Activated CD4-positive, alpha-beta T cell treated with anti-CD3 and anti-CD28 coated beads, Interleukin-2, amount 10 ng/mL, durations not matched to agents 24 days and 14 days (primary cell): ENCODE measurements around the gene SLC15A4. TPM values are rescaled to one million over a fixed set of nuclear protein-coding genes. Genes with fewer than 3 reads are reported as not detected.

Source experiments
- DNase-seq: peaks from one replicate; pipeline ENCODE4 v3.0.0; 2022
- H3K27ac Mint-ChIP-seq: one replicate; pipeline ENCODE4 v1.8.0; 2022; ENCODE audit warnings: mild to moderate bottlenecking, mixed read lengths
- H3K27me3 Mint-ChIP-seq: one replicate; pipeline ENCODE4 v1.8.0; 2022; ENCODE audit warnings: mixed read lengths
- H3K36me3 Mint-ChIP-seq: one replicate; pipeline ENCODE4 v1.8.0; 2022; ENCODE audit warnings: low read depth, mild to moderate bottlenecking, mixed read lengths
- H3K4me1 Mint-ChIP-seq: one replicate; pipeline ENCODE4 v1.8.0; 2021; ENCODE audit warnings: mixed read lengths
- H3K4me3 Mint-ChIP-seq: one replicate; pipeline ENCODE4 v1.8.0; 2022; ENCODE audit warnings: mild to moderate bottlenecking, moderate library complexity, mixed read lengths
- H3K9me3 Mint-ChIP-seq: one replicate; pipeline ENCODE4 v1.8.0; 2021; ENCODE audit warnings: mixed read lengths
- intact Hi-C: fragments of 100-400 bp; cut with micrococcal nuclease; formaldehyde crosslinking; loops from one replicate; pipeline ENCODE4 v1.15.1; 2023
- total RNA-seq: library from RNA; stranded (reverse); gene quantifications from 2 replicates; pipeline ENCODE4 v1.2.3, GENCODE V29; 2022

Gene SLC15A4
- total RNA-seq, 1 donor from 2014 or later = 36.8 TPM

DNA sequence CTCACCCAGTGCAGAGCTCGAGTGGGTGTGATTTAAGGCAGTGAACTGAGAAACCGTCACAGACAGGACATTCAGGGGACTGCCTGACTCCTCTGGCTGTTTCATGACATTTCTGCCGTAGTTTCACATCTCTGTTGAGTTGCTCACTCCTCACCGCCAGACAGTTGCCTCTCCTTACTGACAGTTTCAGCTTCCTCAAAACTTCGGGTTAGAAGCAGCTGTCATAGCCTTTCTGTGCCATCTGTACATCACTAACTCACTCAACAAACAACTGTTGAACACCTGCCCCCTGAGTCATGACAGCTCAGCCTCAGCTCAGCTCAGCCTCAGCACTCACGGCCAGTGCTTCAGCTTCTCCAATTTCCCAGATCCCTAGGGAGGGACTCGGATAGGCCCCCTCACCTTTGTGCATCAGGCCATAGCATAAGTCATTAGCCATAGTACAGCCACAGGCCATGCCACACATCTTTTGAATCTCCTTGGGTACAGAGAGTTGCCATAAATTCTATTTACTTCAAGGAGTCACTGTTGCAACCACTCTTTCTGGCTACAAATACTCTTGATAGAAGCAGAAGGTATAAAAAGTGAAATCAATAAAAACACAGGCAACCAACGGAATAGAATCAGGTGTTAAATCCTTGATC lies 6.2 kb upstream of the SLC15A4 start:
- no peaks in the 10 kb centered on the region for H3K9me3 Mint-ChIP-seq
- H3K36me3 Mint-ChIP-seq = peaks cover 4% of the 10 kb centered on the region
- peak overlapping the region; percentile 56 for H3K4me3 Mint-ChIP-seq
- peaks cover 19% of the 10 kb centered on the region for H3K4me1 Mint-ChIP-seq
- peak overlapping the region; percentile 85 for H3K27ac Mint-ChIP-seq
- H3K27me3 Mint-ChIP-seq = no peaks in the 10 kb centered on the region
- peak; percentile 78 for DNase-seq
- intact Hi-C loops = loop anchor here (10.0 kb wide), 1 partner anchor 1985 kb away; no protein-coding TSS in a partner anchor

DNA sequence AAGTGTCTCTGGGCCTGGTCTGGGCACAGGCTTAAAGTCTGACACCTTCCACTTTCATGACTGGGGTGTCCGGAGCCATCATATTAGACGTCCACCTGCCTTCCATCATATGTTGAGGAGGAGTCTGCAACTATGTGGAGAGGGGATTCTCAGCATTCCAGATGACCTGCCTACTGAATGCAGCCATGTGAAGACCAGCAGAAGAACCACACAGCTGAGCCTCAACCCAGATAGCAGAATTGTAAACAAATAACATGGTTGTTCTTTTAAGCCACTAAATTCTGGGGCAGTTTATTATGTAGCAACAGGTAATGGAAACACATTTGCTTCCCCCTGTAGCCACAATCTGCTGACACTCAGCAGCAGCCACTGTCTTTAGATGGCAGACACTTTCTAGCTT lies 4.0 kb upstream of the SLC15A4 start:
- DNase-seq = no peak
- intact Hi-C loops = loop anchor here (10.0 kb wide), 1 partner anchor 1987 kb away; no protein-coding TSS in a partner anchor
- no peaks in the 10 kb centered on the region for H3K9me3 Mint-ChIP-seq
- H3K27me3 Mint-ChIP-seq = no peaks in the 10 kb centered on the region
- no peak overlapping the region for H3K27ac Mint-ChIP-seq
- peaks cover 25% of the 10 kb centered on the region for H3K4me1 Mint-ChIP-seq
- H3K36me3 Mint-ChIP-seq = peaks cover 4% of the 10 kb centered on the region
- no peak overlapping the region for H3K4me3 Mint-ChIP-seq

DNA sequence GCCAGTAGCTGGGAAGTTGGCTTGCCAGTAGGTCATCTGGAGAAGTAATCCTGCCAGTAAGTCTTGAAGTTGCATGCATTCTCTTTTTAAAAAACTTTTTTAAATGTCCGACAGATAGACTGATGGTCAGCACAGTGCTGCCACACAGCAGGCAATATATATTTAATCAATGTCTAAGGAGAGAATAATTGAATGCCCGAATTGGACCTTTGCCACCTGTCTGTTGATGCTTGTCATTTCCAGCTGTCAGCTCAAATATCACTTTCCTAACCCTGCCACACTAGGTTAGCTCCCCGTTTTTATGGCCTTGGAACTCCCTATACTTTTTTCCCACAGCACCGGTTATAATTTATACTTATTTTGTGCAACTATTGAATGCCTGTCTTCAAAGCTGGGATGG lies 2.1 kb upstream of the SLC15A4 start:
- no peak overlapping the region for H3K4me3 Mint-ChIP-seq
- no peaks in the 10 kb centered on the region for H3K9me3 Mint-ChIP-seq
- H3K4me1 Mint-ChIP-seq = peaks cover 38% of the 10 kb centered on the region
- DNase-seq = no peak
- no peaks in the 10 kb centered on the region for H3K27me3 Mint-ChIP-seq
- no peak overlapping the region for H3K27ac Mint-ChIP-seq
- intact Hi-C loops = loop anchor here (10.0 kb wide), 1 partner anchor 1989 kb away; no protein-coding TSS in a partner anchor
- peaks cover 16% of the 10 kb centered on the region for H3K36me3 Mint-ChIP-seq

DNA sequence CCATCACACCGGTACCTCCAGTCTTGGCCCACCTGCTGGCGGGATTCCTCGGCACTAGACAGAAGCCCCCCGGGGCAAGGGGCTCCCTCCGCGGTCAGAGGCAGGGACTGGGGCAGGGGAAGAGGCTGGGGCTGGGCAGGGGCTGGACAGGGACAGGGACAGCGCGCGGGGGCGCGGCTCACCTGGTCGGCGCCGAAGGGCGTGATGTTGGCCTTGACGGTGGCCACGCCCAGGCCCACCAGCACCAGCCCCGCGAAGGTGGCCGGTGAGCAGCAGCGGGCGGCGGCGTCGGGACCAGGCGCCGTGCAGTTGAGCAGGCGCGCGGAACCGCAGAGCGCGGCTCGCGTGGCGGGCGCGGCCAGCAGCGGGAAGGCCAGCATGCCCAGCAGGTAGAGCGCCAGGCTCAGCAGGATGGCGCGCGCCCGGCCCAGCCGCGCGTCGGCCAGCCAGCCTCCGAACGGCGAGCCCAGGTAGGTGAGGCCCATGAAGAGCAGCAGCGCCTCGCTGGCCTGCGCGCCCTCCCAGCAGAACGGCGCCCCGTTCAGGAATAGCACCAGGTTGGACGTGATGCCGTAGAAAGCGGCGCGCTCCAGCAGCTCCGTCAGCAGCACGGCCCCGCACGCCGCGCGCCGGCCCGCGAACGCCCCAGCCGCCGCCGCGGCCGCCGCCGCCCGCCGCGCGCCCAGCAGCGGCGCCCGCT lies 392 bp downstream of the SLC15A4 start:
- H3K4me3 Mint-ChIP-seq = peak overlapping the region; percentile 90
- intact Hi-C loops = loop anchor here (1.0 to 10.0 kb wide), 3 partner anchors 13 to 1991 kb away; no protein-coding TSS in a partner anchor
- H3K4me1 Mint-ChIP-seq = peaks cover 30% of the 10 kb centered on the region
- DNase-seq = peak; percentile 80
- H3K36me3 Mint-ChIP-seq = peaks cover 23% of the 10 kb centered on the region
- peak overlapping the region; percentile 86 for H3K27ac Mint-ChIP-seq
- no peaks in the 10 kb centered on the region for H3K27me3 Mint-ChIP-seq
- H3K9me3 Mint-ChIP-seq = no peaks in the 10 kb centered on the region

DNA sequence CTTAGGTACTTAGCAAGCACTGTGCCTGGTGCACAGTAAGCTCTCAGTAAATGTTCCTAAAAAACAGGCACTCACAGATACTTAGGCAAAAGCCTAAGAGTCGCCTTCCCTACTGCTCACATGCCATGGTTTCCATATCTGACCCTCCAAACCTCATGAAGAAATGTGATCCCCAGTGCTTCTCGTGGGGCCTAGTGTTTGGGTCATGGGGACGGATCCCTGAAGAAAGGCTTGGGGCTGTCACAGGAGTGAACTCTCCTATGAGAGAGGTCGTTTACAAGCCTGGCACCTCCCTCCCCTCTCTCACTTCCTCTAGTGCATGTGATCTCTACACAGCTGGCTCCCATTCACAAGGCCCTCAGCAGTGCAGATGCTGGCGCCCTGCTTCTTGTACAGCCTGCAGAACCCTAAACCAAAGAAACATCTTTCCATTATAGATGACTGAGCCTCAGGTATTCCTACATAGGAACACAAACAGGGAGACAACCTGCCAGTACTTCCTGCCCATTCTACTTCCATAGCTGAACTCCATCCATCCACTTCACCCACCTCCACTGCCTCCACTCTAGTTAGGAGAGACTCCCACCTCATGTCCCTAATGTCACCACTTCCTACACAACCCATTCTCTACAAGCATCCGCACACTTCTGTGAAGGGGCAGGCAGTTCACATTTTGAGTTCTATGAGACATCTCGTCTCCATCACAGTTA lies 2.9 kb downstream of the SLC15A4 start:
- peak; percentile 72 for DNase-seq
- intact Hi-C loops = loop anchor here (5.0 to 10.0 kb wide), 2 partner anchors 39 to 1994 kb away; no protein-coding TSS in a partner anchor
- peak overlapping the region; percentile 68 for H3K27ac Mint-ChIP-seq
- H3K36me3 Mint-ChIP-seq = peaks cover 27% of the 10 kb centered on the region
- H3K4me3 Mint-ChIP-seq = peak overlapping the region; percentile 82
- no peaks in the 10 kb centered on the region for H3K27me3 Mint-ChIP-seq
- no peaks in the 10 kb centered on the region for H3K9me3 Mint-ChIP-seq
- H3K4me1 Mint-ChIP-seq = peaks cover 50% of the 10 kb centered on the region

DNA sequence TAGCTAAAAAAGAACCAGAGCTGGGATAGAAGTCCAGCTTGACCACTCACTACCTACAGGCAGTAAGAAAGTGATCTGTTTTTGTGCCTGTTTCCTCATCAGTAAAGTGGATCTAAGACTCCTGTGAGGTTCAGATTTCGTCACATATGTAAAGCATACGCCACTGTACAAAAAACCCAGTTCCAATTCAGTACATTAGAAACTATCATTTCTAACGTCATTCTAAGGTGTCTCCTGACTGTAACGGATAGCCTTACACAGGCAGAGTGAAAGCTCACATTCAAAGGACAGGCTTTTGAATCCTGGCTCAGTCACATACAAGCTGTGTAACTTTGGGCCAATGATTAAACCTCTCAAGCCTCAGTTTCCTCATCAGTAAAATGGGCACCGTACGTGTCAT lies 3.5 kb downstream of the SLC15A4 start:
- H3K4me1 Mint-ChIP-seq = peaks cover 52% of the 10 kb centered on the region
- no peak overlapping the region for H3K4me3 Mint-ChIP-seq
- no peak for DNase-seq
- no peak overlapping the region for H3K27ac Mint-ChIP-seq
- intact Hi-C loops = loop anchor here (5.0 to 10.0 kb wide), 2 partner anchors 38 to 1995 kb away; no protein-coding TSS in a partner anchor
- no peaks in the 10 kb centered on the region for H3K9me3 Mint-ChIP-seq
- no peaks in the 10 kb centered on the region for H3K27me3 Mint-ChIP-seq
- peaks cover 30% of the 10 kb centered on the region for H3K36me3 Mint-ChIP-seq

DNA sequence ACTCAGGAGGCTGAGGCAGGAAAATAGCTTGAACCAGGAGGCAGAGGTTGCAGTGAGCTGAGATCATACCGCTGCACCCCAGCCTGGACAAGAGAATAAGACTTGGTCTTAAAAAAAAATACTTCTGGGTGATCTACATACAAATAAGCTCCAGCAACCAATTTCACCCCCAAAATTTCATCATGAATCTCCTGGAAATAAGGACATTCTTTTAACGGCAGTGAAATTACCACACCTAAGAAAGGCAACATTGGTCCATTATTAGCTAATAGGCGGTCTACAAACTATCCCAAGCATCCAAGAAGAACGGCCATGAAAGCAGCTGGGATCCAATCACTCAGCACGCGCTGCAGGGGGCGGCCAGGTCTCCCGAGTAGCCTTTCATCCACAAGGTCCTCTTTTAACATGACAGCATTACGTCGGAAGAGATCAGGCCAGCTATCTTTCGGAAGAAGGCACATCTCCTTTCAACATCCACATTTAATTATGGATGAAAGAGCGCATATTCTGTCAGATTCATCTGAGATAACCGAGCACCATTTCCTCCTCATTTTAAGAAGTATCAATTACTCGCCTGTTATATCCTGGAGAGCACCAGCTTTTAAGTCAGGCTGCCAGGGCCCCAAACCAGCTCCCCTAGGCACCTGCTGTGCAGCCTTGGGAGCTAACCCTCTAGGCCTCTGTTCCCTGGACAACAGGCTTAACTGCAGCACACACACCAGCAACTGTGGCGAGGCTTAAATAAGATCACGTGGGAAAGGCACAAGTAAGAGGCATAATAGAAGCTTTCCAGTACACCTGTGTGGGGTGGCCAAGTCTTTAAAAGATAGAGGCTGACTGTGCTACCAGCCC lies 4.2 kb downstream of the SLC15A4 start:
- peak overlapping the region; percentile 43 for H3K27ac Mint-ChIP-seq
- H3K27me3 Mint-ChIP-seq = no peaks in the 10 kb centered on the region
- peaks cover 52% of the 10 kb centered on the region for H3K4me1 Mint-ChIP-seq
- DNase-seq = no peak
- peaks cover 36% of the 10 kb centered on the region for H3K36me3 Mint-ChIP-seq
- H3K4me3 Mint-ChIP-seq = no peak overlapping the region
- intact Hi-C loops = loop anchor here (5.0 to 10.0 kb wide), 2 partner anchors 37 to 1995 kb away; no protein-coding TSS in a partner anchor
- H3K9me3 Mint-ChIP-seq = no peaks in the 10 kb centered on the region

DNA sequence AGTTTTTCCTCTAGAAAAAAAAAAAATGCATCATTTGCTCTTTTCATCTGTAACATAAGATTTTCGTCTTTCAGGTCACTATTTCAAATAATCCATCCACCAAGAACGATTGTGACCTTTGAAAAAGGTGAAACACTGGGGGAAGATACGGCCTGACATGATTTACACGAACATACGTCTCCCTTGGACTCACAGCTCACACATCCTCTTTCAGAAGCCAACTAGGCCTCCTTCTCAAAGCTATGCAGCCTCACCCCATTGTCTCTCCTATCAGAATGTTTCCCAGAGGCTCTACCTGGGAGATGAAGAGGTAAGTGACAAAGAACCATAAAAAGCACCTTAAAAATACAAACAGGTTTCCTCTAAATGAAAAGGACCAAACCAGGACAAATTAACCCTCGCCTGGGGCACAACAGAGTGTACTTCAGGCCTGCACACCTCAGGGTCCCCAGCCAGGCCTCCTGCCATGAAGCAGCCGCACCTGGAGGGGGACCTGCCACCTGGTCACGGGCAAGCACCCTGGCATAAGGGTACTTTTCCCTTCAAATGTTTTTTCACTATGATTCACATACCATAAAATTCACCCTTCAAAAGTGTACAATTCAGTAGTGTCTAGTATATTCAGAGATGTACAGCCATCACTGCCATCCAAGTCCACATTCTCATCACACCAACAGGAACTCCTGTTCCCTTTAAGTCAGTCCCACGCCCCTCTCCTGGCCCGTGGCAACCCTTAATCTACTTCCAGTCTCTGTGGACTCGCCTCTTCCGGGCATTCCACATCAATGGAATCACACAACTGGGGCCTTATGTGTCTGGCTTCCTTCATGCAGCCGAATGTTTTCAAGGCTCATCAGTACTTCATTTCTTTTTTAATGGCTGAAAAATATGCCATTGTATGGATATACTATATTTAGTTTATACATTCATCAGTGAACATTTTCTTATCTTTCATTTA lies 5.4 kb downstream of the SLC15A4 start:
- no peaks in the 10 kb centered on the region for H3K9me3 Mint-ChIP-seq
- intact Hi-C loops = no loop called here
- H3K4me3 Mint-ChIP-seq = peak overlapping the region; percentile 24
- H3K27me3 Mint-ChIP-seq = no peaks in the 10 kb centered on the region
- peaks cover 60% of the 10 kb centered on the region for H3K4me1 Mint-ChIP-seq
- peak overlapping the region; percentile 45 for H3K27ac Mint-ChIP-seq
- peaks cover 47% of the 10 kb centered on the region for H3K36me3 Mint-ChIP-seq
- DNase-seq = no peak

DNA sequence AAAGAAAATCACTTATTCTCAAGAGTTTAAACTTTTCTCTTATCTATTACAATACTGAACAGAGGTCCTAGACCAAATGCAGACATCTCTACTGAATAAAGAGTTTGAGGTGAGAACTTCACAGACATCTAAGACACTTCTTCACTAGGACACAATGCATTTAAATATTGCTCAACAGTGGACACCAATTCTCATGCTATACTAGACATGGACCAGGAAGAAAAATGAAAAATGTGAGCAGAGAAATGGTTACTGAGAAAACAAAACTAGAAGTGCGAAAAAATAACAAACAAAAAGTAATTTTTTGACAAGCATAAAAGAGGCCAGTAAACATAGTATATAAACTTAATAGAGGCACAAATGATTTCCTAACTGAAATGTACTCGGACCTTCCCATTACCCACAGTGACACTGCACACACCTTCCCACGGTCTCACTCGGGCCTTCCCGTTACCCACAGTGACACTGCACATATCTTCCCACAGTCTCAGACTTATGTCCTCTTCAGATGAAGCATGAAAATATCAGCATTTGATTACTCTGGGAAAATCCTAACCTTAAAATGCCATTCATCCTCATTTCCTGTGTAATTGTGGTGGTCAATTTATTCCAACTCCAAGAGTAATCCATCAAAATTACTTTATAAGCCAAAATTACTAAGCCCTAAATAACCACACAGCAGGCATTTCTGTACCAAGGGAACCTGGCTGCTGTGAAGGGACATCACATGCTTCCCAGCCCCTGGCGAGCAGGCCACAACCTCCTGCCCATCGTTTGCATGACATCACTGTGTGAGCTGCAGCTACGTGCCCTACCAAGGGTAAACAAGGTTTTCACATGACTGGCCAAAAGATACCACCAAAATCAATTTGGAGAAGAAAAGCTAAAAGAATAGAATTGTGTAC lies 6.4 kb downstream of the SLC15A4 start:
- Mint-ChIP-seq H3K27ac (peak overlapping the region; percentile 53), H3K36me3 (peaks cover 52% of the 10 kb centered on the region), H3K4me1 (peaks cover 65% of the 10 kb centered on the region), H3K4me3 (peak overlapping the region; percentile 16), H3K9me3 (no peaks in the 10 kb centered on the region), H3K27me3 (no peaks in the 10 kb centered on the region)
- DNase-seq = no peak
- intact Hi-C loops = no loop called here

DNA sequence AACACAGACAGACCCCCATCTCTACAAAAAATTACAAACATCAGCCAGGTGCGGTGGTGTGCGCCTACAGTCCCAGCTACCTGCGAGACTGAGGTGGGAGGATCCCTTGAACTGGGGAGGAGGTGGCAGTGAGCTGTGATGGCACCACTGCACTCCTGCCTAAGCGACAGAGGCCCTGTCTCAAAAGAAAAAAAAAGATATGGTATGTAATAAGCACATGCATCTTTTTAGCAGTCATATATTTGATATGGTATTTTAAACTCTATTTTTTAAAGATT lies 7.2 kb downstream of the SLC15A4 start:
- intact Hi-C loops = no loop called here
- no peaks in the 10 kb centered on the region for H3K27me3 Mint-ChIP-seq
- H3K27ac Mint-ChIP-seq = no peak overlapping the region
- H3K4me3 Mint-ChIP-seq = no peak overlapping the region
- DNase-seq = no peak
- H3K9me3 Mint-ChIP-seq = no peaks in the 10 kb centered on the region
- H3K4me1 Mint-ChIP-seq = peaks cover 62% of the 10 kb centered on the region
- H3K36me3 Mint-ChIP-seq = peaks cover 51% of the 10 kb centered on the region

DNA sequence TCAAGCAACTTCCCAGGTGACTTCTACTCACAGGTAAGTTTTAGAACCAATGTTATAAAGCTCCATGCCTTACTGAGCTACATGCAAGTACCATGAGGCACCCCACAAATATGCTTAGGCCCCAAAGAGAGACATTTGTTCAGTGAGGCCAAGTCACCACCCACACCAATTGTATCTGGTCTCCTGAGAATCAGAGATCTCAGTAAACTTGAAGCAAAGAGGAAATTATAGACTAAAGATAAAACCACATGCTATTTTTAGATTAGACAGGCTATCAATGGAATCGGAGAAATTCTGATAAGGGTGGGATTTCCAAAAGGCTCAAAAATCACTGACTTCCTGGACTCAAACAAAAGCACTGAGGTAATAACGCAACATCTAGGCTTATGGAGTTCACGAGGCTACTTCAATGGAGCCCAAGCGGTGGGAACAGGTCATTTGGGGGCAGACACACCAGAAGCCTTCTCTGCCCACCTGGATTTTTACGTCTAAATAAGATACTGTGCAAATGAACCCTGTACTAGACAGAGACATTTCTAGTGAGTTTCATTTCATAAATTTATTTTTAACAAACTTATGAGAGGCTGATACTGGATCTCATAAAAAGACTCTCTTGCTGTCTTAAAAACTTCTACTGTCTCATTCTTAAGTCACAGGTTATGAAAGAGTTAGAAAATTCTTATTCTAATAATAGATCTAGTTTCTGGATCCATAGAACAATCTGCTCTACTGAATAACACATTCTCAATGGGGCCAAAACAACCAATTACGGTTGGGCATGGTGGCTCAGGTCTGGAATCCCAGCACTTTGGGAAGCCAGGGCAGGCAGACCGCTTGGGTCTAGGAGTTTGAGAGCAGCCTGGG lies 7.7 kb downstream of the SLC15A4 start:
- DNase-seq = no peak
- intact Hi-C loops = no loop called here
- no peaks in the 10 kb centered on the region for H3K9me3 Mint-ChIP-seq
- H3K27ac Mint-ChIP-seq = peak overlapping the region; percentile 41
- H3K27me3 Mint-ChIP-seq = no peaks in the 10 kb centered on the region
- H3K4me3 Mint-ChIP-seq = no peak overlapping the region
- peaks cover 47% of the 10 kb centered on the region for H3K36me3 Mint-ChIP-seq
- H3K4me1 Mint-ChIP-seq = peaks cover 62% of the 10 kb centered on the region
